HG03025 (cell line): ENCODE data around the gene SELPLG.
"Not testable (repeated sequence)": the region's sequence is repeated elsewhere in the genome, so short reads cannot be mapped to it uniquely, and the experiment has no call there.

ENCODE experiments used
- ATAC-seq: cut with Tn5 transposase; IDR thresholded peaks from one replicate; pipeline ENCODE4 v1.9.1; 2021; ENCODE audit warnings: mild to moderate bottlenecking, moderate library complexity; ENCODE audit not compliant: unreplicated experiment, low FRiP score

The SELPLG gene, protein sequence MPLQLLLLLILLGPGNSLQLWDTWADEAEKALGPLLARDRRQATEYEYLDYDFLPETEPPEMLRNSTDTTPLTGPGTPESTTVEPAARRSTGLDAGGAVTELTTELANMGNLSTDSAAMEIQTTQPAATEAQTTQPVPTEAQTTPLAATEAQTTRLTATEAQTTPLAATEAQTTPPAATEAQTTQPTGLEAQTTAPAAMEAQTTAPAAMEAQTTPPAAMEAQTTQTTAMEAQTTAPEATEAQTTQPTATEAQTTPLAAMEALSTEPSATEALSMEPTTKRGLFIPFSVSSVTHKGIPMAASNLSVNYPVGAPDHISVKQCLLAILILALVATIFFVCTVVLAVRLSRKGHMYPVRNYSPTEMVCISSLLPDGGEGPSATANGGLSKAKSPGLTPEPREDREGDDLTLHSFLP

DNA sequence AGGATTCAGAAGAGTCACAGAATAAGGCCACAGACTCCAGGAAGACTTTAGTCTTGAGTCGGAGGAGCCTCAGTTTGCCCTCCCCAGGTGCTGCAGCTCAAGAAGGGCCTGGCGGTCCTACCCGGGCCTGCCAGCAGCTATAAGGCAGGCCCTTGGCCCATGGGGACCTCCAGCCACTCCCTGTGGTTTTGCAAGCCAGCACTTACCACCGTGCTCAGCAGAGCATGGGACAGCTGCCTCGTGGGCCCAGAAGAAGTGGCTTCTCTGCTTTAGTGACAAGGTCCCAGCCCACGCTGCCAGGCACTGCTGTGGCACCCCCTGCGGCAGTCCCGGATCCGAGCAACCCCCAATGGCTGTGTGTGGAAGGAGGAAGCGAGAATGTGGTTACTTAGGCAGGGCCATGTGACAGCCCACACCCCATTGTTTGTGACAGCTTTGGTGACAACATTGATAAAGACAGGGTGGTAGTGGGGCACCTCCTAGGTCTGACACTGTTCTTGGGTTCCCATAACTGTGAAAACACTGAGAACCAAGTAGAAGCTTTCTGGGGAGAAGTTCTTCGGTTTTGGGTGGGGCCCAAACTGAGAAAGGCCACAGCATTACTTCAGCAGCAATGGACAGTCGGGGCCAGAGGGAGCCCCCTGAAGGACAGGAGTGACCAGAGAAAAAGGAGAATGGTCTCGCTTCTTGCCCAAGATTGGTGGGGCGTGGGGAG is at the start of gene SELPLG:
Gene SELPLG (minus strand): TSS at position 361 of the 715 bp plus-strand sequence. CDS start 9,587 bp downstream, outside the sequence.
- ATAC-seq, result peak; percentile 48

DNA sequence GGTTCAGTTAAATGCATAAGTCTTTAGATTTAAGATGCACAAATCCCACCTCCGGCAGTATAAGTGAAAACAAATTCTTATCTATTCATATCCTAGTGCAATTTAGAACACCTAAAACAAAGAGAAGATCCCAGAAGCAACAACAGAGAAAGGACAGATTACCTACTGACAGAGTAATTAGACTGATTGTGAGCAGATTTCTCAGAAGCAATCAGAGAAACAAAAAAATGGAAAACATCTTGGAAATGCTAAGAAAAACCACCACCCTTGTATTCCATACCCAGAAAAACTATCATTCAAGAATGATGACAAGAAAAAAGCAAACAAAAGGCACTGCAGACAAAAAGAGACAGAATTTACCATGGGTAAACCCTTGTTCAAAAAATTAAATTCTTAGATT is 47.6 kb upstream of the SELPLG start:
- ATAC-seq, result no peak

DNA sequence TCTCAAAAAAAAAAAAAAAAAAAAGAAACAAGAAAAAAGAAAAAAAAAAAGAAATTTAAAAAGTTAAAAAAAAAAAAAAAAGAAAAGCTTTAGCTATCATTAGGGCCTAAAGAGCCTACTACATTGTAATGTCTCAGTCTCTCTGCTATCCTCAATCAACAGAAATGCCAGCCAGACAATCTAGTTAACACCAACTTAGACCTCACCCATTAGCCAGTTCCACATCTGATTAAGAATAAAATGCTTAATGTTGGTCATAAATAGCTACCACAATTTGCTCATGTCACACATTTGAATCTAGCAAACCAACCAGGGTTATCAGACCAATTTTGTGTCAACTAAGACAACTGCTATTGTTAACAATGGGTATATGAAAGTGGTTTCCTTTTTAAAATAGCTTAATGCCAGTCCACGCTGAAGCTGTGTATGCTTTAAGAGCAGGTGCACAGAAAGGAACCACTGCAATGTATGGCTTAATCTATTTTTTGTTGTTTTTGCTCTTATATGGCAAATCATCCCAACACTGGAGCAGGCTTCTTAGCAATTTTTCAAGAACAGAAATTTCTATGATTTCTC is 45.5 kb upstream of the SELPLG start:
- ATAC-seq, result no peak

DNA sequence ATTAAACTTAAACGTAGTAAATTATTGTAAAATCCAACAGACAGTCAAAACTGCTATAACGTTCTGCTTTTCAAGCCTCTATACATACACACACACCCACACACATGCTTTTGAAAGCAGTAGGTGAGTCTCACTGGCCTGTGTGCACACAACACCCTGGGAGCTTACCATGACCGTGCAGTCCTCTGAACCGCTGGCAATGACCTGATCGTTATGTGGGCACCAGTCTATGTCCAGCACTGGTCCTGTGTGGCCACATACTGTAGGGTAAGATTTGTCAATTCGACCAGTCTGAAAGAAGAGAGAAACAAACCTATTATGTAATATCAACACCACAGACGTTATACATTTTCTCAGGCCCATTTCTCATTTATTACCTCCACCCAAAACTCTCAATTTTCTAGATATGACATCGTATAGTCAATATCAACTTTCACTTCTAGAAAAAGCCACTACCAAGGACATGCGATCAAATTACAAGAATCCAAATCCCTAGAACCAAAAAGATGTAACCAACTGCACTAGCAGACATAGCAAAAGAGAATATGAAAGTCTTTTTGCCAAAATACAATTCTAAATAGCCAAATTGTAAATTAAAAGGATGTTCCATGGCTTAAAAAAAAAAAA is 44.5 kb upstream of the SELPLG start:
- ATAC-seq, result no peak

DNA sequence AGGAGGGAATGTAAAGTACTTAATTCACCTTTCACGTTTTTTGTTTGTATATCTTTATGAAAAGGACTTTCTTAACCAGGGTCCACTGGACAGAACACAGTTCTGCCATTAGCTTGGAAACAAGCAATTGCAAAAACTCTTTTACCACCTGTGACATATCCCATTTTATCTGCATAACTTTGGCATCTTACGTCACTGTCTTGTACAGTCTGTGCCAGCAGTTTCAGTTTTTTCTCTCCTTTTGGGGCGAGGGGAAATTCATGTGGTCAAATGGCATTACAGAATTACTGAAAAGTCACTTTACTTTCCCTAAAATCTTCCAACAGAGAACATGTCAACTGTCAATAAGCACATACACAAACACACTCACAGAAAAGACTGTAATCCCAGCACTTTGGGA is 43.7 kb upstream of the SELPLG start:
- ATAC-seq, result no peak

DNA sequence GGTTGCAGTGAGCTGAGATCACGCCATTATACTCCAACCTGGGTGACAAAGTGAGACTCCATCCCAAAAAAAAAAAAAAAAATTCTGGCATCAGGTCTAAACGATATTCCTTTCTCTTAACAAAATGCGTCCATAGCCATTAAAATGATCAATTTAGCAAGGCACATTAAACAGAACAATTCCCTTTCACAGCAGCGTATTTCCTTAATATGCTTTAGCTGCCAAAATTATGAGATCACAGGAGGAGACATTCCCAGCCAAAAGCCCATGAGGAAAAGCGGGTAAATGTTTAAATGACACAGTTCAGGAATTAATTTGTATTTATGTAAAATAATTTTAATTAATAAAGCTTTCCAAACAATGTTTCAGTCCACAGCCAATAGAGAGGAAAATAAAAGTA is 43.0 kb upstream of the SELPLG start:
- no peak for ATAC-seq

DNA sequence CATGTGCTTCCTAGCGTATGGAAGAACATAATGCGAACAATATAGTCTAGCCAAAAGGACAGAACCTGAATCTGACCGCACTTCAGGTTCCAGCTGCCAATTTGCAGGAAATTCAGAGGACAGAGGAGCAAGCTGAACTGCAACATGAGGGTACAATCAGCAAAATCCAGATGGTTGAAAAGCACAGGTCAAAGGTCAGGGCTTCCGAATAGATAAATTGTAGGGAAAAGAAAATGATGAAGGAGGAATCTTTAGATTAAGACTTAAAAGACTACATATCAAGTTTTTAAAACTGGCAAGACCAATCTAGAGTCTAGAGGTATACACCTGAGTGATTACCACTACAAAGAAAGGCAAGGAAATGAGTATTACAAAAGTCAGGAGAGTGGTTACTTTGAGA is 42.1 kb upstream of the SELPLG start:
- no peak for ATAC-seq

DNA sequence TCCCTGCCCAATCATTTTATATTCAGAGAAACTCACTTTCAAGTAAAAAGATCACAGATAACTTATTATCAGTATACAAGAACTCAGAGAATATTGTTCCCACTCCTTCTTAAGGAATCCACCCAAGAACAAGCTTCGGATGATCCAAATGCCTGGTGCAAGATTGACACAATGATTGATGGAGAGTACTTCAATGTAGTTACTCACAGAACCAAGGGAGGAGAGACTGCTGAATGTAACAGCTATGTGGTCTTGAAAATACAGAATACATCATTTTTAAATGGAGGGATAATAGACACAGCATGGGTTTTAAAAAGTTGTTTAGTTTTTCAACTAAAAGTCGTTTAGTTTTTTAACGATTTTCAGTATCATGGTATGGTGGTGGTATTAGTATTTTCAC is 38.4 kb upstream of the SELPLG start:
- ATAC-seq, result no peak

DNA sequence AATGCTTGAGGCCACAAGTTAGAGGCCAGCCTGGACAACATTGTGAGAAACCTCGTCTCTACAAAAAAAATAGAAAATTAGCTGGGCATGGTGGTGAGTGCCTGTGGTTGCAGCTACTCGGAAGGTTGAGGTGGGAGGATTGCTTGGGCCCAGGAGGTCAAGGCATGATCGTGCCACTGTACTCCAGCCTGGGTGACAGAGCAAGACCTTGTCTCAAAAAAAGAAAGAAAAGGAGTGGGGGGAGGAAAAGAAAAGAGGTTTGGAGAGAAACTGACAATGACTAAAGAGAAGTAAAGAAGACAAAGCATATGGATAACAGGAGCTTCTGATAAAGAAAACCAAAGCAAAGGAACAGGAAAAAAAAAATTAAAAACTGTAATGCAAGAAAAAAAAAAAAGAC is 37.4 kb upstream of the SELPLG start:
- no peak for ATAC-seq

DNA sequence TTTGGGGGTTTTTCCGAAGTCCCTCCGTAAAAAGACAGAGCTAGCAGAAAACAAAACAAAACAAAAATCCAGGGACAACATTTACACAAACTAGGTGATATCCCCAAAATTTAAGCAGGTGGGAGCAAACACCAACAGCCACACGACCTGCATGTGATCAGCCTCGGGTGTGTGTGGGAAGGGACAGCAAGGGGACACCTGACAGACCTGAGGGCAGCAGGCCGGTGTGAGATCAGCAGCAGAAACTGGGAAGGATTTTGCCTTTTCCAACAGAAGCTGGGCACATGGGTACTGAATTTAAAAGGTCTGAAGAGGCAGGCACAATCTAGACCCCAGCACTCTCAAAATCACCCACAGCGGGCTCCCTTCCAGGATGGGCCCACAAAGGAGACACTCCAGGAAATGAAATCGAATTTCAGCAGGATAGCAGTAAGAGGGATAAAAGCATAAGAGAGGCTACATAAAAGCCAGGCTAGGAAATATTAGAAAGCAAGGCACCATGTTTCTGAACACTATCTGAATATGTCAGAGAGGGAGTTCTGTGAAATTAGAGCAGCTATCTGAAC is 36.5 kb upstream of the SELPLG start:
- ATAC-seq, result no peak

DNA sequence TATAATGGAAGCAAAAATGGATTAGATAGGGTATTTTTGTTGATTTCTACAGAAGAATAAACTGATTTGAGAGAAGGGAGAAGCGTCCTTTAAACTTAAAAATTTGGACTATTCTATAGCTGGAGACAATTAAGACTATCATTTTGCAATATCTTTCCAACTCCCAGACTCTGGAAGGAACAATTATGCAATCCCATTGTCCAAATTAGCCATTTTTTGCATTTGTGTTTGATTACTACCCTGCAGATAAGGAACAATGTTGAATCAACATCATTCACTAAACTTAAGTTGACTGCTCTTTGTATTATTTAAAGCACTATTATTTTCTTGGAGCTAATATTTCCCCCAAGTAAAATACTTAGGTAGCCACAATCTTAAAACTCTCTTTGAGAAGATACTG is 34.8 kb upstream of the SELPLG start:
- no peak for ATAC-seq

DNA sequence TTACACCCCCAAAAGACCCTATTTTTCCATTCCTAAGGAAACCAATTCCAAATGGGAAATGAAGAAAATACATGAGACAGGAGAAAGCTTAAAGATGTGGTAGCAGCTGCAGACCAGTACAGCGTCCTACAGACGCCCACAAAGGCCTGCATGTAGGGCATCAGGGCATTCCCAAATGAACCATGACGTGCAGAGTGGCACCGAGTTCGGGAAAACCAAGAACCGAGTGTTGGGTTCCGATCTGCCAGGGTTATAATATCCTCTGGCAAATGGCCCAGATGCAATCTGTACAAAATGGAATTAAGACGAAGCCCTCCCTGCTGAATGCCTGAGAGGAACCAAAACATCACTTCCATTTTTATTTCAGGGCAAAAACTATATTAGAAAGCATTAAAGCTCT is 34.4 kb upstream of the SELPLG start:
- ATAC-seq, result no peak

DNA sequence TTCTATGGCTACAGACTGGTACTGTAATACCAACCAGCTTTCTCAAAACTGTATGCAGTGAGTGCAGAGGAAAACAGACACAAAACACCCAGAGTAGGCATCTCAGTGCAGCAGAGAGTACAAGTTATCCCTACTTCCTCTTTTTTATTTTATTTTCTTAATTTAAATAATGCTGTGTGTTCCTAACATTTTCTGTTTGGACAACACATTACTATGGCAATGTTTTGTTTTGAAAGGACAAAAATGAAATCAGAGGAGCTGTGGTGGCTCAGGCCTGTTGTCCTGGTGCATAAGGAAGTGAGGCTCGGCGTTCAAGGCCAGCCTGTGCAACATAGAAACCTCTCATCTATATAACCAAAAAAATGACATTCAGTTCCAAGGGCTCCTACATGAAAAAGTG is 33.7 kb upstream of the SELPLG start:
- ATAC-seq, result no peak

DNA sequence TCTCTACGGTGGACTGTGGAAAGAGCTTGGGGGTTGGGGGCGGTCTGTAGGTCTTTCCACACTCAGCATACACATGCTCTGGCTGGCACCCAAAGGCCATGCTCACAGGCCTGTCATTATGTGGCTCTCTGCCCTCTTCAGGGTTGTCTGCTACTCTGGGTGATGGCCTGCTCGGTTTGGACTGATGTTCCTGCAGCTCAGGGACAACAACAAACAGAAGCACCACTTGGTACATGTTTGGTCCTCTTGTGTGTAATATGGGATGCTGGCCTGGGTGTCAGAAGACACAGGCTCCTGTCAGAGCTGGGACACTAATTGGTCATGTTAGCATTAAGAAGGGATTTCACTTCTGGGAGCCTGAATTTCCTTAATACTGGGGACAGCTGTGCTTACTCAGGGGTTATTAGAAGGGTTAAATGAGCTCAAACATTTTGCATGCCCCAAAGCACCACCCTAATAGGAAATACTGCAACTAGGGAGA is 32.7 kb upstream of the SELPLG start:
- no peak for ATAC-seq

DNA sequence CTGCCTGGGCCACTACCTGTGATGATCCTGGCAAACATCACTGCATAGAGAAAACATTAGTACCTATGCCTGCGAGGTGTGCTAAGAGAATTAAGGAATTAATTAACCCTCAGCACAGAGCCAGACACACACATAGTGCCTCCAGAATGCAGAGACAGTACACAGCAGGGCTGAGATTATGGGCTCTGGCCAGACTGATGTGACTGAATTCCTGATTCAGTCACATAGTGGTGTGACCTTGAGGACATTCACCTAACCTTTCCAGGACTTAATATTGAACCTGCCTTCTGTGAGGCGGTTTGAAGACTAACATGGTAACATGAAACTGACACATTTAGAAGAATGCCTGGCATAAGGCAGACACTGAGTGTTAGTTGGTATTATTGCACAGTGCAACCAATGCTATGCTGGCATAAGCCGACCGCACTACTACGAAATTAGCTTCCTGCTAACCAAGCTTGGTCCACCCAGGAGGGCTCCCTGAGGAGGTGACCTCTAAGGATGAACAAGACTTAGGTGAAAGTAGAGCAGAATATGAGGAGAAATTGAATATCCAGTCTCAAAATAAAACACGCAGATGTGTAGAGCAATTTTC is 32.0 kb upstream of the SELPLG start:
- no peak for ATAC-seq

DNA sequence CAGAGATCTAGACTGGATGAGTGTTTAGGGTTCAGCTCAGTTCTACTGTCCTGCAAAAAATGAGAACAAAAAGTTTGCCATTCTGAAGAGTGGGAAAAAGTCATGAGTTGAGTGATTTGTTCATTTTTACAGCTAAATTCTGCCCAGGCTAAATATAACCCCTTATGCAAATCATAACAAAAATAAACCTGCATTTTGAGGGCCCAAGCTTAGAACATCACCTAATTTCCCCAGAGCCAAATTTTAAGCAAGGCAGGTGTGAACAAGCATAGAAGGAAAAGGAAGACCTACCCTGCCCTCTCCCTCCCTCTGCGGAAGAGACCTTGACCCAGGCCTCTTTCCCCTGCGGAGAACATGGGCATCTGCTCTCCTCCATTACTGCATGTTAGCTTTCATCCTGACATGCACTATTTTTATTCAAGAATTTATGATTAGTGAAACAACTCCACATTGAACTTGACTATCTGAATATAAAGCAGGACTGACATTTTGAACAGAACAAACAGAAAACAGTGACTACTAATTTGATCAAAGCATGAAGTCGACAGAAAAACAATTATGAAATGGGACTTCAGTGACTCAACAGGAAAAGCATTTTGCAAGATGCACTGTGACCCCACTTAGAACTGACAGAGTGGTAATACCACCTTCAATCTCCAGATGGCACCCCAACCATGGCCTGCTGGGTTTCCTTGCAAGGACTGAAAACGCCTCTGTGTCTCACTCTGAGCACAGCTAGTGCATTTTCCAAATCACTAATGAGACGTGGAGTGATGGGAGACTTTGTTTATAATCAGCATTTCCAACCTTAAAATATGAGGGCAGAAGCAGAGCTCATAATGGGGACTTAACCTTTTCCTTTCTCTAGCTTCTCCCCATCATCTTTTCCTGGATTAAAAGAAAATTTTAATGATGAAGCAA is 30.9 kb upstream of the SELPLG start:
- ATAC-seq, result peak; percentile 62

DNA sequence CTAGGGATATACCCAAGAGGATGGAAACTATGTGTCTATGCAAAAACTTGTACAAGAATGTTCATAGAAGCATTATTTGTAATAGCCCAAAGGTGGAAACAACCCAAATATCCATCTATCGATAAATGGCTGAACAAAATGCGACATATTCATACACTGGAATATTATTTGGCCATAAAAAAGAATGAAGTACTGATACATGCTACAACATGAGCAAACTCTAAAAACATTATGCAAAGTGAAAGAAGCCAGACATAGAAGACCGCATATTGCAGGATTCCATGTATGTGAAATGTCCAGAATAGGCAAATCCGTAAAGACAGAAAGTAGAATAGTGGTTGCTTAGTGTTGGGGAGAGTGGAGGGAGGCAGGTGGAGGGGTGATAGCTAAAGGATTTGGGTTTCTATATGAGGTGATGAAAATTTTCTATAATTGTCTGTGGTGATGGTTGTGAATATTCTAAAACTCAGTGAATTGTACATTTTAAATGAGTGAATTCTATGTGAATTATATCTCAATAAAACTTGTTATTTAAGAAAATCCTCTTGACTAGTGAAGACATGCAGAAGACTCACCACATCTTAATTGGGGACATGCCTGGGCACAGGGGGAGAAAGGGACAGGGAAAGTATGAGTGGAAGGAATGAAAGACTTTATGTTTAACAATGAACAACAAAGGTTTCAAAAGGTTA is 29.8 kb upstream of the SELPLG start:
- no peak for ATAC-seq

DNA sequence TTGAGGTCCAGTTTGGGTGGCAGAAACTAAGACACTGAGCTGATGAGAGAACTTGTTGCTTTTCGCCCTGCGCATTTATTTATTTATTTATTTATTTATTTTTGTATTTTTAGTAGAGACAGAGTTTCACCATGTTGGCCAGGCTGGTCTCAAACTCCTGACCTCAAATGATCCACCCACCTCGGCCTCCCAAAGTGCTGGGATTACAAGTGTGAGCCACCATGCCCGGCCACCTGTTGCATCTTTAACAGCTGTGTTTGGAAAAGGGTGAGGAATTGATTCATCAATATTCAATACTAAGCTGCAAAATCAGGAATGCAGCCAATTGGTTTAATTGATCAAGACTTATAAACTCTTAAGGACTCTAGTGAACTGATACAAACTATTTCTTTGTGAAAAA is 24.4 kb upstream of the SELPLG start:
- ATAC-seq, result not testable (repeated sequence)
